NK-92 treated with Interleukin-12 subunit alpha and Interleukin-12 subunit beta, amount 100 ng/mL, for 24 hours (cell line): ENCODE results near the gene SUPT3H.
"Not testable (repeated sequence)": the region's sequence is repeated elsewhere in the genome, so short reads cannot be mapped to it uniquely, and the experiment has no call there.

Experiments used
- DNase-seq: peaks from one replicate; lab custom pipeline; 2025; lab: John Stamatoyannopoulos, UW

Gene SUPT3H

GRCh38 chr6:45116714-45117410, 260.9 kb downstream of the SUPT3H start:
- no peak for DNase-seq

- no peak for DNase-seq
Measured at GRCh38 chr6:45115696-45116095, 262.0 kb downstream of the SUPT3H start.

- no peak for DNase-seq
Measured at GRCh38 chr6:45112711-45113110, 265.0 kb downstream of the SUPT3H start.

- DNase-seq, result no peak
Measured at GRCh38 chr6:45109551-45109950, 268.2 kb downstream of the SUPT3H start.

GRCh38 chr6:45105170-45105820, 272.4 kb downstream of the SUPT3H start:
- DNase-seq, result no peak

- no peak for DNase-seq
Measured at GRCh38 chr6:45104429-45104828, 273.3 kb downstream of the SUPT3H start.

GRCh38 chr6:45098256-45098655, 279.5 kb downstream of the SUPT3H start:
- no peak for DNase-seq

- DNase-seq, result no peak
Measured at GRCh38 chr6:45094831-45095230, 282.9 kb downstream of the SUPT3H start.

GRCh38 chr6:45092135-45092534, 285.6 kb downstream of the SUPT3H start:
- no peak for DNase-seq

- no peak for DNase-seq
Measured at GRCh38 chr6:45086360-45087084, 291.2 kb downstream of the SUPT3H start.

GRCh38 chr6:45084257-45084656, 293.5 kb downstream of the SUPT3H start:
- no peak for DNase-seq

GRCh38 chr6:45082091-45082490, 295.6 kb downstream of the SUPT3H start:
- no peak for DNase-seq

GRCh38 chr6:45081634-45082033, 296.1 kb downstream of the SUPT3H start:
- no peak for DNase-seq

GRCh38 chr6:45078432-45078831, 299.3 kb downstream of the SUPT3H start:
- no peak for DNase-seq

GRCh38 chr6:45076217-45076930, 301.4 kb downstream of the SUPT3H start:
- DNase-seq, result no peak

GRCh38 chr6:45075246-45075645, 302.5 kb downstream of the SUPT3H start:
- DNase-seq, result no peak

- no peak for DNase-seq
Measured at GRCh38 chr6:45074439-45074838, 303.3 kb downstream of the SUPT3H start.

GRCh38 chr6:45073771-45074170, 304.0 kb downstream of the SUPT3H start:
- no peak for DNase-seq

GRCh38 chr6:45072673-45073072, 305.1 kb downstream of the SUPT3H start:
- DNase-seq, result no peak

- no peak for DNase-seq
Measured at GRCh38 chr6:45072016-45072415, 305.7 kb downstream of the SUPT3H start.

- DNase-seq, result no peak
Measured at GRCh38 chr6:45069091-45069490, 308.6 kb downstream of the SUPT3H start.

GRCh38 chr6:45067446-45067845, 310.3 kb downstream of the SUPT3H start:
- not testable (repeated sequence) for DNase-seq
